ENCODE data around the gene ECEL1.

The ECEL1 gene

DNA sequence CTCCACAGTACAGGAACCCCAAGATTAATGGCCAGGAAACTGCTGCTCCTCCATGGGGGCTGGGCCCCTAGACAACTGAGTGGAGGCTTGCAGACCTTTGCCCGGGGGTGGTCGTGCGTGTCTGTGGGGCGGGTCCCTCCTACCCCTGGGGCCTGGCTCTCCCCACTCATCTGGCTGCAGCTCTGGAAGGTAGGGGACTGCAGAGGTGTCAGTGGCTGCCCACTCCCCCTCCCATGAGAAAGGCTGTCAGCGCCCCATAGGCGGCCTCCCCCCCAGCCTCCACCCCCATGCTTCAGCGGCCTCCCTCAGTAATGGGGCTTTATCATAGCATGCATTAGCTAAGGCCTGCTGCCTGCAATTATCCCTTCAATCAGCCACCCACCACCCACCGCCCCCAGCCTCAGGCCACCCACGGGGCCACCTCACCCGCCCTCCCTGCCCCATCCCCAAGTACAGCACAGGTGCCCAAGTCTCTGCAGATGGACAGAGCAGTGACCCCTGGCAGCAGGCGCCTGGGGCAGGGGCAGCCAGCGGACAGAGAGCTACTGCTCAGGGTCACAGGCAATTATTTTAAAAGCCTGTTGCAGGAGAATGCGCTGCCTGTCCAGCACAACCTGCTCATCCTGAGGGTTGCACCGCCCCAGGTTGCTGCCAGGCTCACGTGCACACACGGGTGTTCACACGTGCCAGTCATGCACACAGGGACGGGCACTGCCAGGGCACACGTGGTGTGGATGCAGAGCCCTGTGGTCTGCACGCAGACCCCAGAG is 9.1 kb upstream of the ECEL1 start:
- FAIRE-seq = no peak

DNA sequence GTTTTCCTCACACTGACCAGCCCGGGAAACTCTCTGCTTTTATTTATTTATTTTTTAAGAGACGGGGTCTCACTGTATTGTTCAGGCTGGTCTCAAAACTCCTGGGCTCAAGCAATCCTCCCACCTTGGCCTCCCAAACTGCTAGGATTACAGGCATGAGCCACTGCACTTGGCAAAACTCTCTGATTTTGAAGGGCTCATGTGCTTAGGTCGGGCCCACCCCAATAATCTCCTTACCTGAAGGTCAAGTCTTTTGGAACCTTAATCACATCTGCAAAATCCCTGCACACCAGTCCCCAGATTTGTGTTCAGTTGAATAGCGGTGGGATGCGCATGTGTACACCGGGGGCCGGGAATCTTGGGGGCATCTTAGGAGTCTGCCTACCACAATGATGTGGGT is 7.7 kb upstream of the ECEL1 start:
- FAIRE-seq = no peak

DNA sequence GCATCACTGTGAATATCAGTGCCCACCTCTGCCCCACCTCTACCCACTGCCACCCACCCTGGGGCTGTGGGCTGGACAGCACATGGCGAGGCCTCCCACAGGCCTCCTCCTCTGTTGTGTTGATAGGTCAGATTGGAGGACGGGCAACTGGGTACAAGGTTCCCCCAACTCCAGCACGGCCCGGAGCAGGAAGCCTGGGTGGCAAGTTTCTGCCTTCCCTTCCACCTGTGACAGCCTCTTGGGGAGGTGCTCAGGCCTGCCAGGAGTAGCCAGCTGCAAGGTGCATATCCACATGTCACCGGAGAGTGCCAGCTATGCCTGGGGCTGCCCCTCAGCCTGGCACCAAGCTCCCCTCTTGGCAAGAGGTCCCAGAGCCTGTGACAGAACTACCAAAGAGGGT is 6.9 kb upstream of the ECEL1 start:
- no peak for FAIRE-seq

DNA sequence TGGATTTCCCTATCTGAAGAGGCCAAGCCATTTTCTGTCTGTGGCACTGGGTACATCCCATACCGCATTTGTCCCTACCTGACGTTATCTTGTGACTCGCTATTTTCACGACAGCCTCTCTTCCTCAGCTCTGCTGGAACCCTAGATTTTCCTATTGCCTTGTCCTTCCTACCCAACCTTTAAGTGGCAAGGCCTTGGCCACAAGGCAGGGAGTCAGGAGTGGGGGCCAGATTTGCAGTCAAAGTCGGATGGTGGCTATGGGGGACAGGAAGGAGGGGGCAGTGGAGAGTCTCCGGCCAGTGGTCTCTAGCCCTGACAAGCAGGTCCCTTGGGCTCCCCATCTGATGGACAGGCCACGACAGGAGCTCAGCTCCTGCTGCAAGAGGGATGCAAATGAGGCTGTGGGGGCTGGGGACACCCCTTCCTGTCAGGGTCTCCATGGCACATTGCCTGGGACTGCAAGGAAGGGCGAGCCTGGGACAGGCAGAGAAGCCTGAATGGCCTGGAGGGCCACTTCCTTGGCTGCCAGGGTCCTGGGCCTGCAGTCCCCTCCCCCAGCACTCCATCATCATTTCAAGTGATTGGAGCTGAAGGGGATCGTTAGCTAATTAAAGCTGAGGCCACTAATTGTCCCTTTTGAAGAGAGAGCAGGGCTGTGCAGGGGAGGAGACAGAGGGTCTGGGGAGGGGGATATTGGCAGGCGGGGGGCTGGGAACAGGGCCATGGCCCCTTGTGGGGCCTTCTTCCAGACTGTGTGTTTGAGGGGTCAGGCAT is 6.3 kb upstream of the ECEL1 start:
- FAIRE-seq = no peak

- FAIRE-seq = no peak
Observed at GRCh38 chr2:232492963-232493700, 5.5 kb upstream of the ECEL1 start.

- no peak for FAIRE-seq
Observed at GRCh38 chr2:232492236-232492848, 4.7 kb upstream of the ECEL1 start.

- FAIRE-seq = no peak
Observed at GRCh38 chr2:232491139-232491780, 3.6 kb upstream of the ECEL1 start.

GRCh38 chr2:232490221-232491138 is 2.8 kb upstream of the ECEL1 start:
- FAIRE-seq = no peak

GRCh38 chr2:232489516-232490220 is 2.0 kb upstream of the ECEL1 start:
- no peak for FAIRE-seq

DNA sequence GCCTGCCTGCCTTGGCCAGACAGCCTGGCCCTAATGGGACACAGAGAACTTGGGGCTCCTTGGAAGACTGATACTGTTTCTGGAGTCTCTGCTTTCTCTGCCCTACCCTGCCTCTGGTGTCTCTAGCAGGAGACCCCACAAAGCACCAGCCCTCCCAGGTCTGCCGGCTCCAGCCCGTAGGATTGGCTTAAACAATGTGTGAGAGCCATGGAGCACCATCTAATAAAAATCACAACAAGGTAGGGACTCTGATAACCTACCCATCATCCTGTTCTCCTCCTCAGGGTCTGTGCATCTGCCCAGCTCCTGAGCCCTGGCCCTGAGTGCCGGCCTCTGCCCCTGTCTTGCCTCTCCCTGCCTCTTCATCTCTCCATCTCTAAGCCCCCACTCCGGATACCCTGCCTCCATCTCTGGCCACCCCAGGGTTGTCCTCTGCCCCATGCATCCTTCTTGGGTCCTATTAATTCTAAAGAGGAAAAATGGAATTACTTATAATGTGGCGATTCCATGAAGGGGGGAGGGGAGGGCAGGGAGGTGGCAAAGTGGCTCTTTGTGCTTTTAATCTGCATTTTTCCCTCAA is 1.2 kb upstream of the ECEL1 start:
- no peak for FAIRE-seq

DNA sequence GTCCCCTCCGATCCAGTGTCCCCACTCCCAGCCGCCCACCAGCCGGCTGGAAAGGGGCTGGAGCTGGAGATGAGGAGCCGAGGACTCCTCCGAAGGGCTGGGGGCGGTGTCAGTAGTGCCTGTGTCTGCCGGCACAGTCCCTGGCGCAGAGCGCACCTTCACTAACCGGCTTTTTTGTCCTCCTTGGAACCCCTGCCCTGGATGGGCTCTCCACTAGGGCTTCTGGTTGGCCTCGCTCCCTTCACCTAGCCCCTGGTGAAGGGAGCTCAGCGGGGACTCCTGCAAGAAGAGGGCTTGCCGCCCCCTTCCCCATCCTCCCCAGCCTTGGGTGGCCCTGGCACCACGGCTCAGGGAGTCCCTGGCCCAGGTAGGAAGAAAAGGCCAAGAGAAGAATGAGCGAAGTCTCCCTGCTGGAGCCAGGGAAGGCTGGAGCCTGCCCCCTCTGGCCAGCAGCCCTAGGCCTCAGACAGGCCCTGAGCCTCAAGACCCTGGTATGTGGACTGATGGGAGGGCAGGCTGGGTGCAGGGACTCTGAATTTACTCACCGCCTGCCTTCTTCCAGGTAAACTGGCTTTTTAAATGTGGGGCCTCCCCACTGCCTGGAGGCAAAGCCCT is 570 bp upstream of the ECEL1 start:
- no peak for FAIRE-seq

DNA sequence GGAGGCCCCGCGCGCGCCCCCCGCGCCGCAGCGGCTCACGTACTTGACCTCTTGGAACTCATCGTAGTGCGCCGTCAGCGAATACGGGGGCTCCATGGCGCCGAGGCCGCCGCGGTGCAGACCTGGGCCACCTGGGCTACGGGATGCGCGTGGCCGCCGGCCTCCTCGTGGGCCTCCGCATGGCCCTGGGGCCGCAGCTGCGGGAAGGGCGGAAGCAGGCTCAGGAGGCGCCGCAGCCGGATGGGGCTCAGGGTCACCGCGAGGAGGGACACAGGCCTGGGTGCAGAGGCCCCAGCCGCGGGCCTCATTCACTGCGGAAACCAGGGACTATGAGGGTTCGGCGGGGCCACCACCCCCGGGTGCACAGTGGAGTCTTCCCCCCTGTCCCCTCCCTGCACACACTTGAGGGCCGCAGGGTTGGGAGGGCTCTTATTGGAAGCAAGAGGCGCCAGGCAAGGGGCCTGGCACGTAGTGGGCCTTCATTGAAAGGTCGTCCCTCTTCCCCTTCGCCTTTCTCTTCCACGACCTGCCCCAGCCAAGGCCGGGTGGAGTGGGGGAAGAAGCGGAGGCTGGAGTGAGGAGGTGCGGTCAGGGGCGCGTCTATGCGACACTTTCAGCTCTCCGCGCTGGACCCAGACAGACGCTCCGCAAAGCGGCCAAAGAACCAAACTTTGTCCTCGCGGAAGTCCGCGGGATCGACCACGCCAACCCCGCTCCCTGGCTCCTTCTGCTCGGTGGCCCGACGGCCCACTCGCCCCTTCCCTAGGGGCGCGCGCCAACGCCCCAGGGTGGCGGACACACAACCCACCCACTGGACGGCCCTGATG is 863 bp downstream of the ECEL1 start:
- FAIRE-seq = no peak

DNA sequence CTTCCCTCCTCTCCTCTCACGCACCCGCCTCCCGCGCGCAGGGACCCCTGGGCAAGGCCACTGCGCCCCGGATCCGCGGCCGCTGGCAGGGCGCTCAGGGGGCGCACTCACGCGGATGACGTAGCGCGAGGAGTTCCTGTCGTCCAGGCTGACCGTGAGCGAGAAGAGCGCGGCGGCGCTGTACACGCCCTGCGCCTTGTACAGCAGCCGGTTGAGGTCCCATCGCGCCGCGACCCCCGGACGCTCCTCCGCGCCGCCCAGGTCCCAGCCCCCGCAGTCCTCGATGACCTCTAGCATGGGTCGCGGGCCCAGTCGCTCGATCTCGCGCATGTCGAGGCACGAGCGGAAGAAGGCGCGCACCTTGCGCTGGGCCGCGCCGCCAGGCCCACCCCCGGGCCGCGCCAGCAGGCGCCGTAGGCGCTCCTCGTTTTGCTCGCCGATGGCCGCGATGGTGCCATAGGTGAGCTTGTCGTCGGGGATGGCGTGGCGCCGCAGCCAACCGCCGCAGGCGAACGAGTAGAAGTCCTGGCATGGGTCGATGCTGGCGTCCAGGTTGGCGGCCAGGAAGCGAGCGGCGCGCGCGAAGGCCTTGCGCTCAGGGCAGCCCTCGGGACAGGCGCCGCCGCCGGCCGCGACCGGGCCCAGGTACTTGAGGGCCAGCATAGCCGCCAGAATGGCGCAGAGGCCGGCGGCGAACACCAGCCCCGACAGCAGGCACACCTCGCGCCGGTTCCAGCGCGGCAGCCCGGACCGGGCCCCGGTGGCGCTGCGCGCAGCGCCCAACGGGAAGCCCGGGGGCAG is 1.7 kb downstream of the ECEL1 start:
- no peak for FAIRE-seq

DNA sequence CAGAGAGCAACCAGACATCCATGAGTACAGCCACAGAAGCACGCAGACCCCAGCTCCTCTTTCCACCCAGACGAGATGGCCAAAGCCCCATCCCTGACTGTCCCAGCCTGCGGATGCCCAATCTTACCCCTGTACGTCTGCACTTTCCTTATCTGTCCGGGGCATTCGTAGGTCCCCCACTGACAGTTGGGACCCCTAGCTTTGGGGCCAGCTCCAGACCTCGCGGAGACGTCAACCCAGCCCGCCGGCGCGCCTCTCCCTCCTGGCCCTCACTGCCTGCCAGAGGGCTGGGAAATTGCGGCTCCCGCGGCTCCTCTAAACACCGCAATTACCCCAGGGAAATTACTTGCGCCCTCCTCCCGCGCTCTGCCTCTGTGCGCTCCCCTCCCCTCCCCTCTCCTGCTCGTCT is 2.3 kb downstream of the ECEL1 start:
- no peak for FAIRE-seq

GRCh38 chr2:232484628-232485347 is 2.8 kb downstream of the ECEL1 start:
- no peak for FAIRE-seq

DNA sequence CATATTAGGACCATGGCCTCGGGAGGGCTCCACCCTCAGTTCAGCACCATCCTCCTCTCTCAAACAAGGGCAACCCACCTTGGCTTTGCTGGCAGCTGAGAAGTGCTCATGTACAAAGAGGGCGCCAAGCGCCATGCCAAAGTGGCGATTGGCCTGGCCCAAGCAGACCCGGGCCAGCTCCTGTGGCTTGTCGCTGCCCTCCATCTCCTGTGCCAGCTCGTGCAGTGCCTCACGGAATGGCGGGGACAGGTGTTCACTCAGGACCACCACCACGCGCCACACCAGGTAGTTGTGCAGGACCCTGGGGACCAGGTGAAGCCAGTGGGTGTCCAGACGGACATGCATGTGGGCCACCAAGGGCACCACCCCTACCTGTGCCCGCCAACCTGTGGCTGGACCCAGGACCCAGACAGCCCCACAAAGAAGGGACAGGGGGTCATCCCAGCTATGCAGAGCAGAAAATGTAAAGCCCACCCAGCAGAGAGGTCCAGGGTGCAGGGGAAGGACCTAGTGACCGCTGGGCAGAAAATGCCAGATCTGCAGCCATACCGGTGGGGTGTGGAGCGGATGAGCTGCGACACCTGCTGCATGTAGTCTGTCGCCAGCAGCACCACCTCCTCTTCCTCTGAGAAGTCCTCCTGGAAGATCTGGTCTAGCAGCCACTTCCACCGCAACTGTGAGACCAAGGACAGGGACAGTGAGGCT is 3.6 kb downstream of the ECEL1 start:
- FAIRE-seq = no peak

All from islet of Langerhans (tissue), 1 donor.